GM23248 (cell line): Measurements from ENCODE around the gene IHH. TPM values are rescaled to one million over a fixed set of nuclear protein-coding genes. Genes with fewer than 3 reads are reported as not detected.

ENCODE experiments used
- DNase-seq: peaks from one replicate; pipeline ENCODE4 v3.0.0-alpha.2; 2015
- H2AFZ ChIP-seq: fragments of 200-600 bp; sonication (generic); 2 replicates; pipeline ENCODE4 v1.6.1; 2016; ENCODE audit warnings: antibody characterized with exemption
- H3F3A ChIP-seq: fragments of 200-600 bp; sonication (generic); 2 replicates; pipeline ENCODE4 v1.6.1; 2016; ENCODE audit warnings: mild to moderate bottlenecking, antibody characterized with exemption, mixed run types; ENCODE audit not compliant: insufficient read depth
- H3K27ac ChIP-seq: fragments of 200-600 bp; sonication (generic); 2 replicates; pipeline ENCODE4 v1.5.1; 2016; ENCODE audit warnings: mild to moderate bottlenecking
- H3K27me3 ChIP-seq: fragments of 200-600 bp; sonication (generic); replicated peaks from 2 replicates; pipeline ENCODE4 v1.6.1; 2016; ENCODE audit warnings: mild to moderate bottlenecking; ENCODE audit not compliant: insufficient read depth
- H3K36me3 ChIP-seq: fragments of 200-600 bp; sonication (generic); 2 replicates; pipeline ENCODE4 v1.6.1; 2016; ENCODE audit warnings: low read depth, mild to moderate bottlenecking
- H3K4me1 ChIP-seq: fragments of 200-600 bp; sonication (generic); 2 replicates; pipeline ENCODE4 v1.6.1; 2016; ENCODE audit warnings: mild to moderate bottlenecking; ENCODE audit not compliant: insufficient read depth
- H3K4me2 ChIP-seq: fragments of 200-600 bp; sonication (generic); one replicate; pipeline ENCODE4 v1.6.1; 2016; ENCODE audit warnings: mild to moderate bottlenecking; ENCODE audit not compliant: unreplicated experiment
- H3K4me3 ChIP-seq: fragments of 200-600 bp; sonication (generic); 2 replicates; pipeline ENCODE4 v1.5.1; 2016; ENCODE audit warnings: mild to moderate bottlenecking
- H3K79me2 ChIP-seq: fragments of 200-600 bp; sonication (generic); 2 replicates; pipeline ENCODE4 v1.6.1; 2016; ENCODE audit warnings: mild to moderate bottlenecking; ENCODE audit not compliant: insufficient read depth
- H3K9ac ChIP-seq: fragments of 200-600 bp; sonication (generic); 2 replicates; pipeline ENCODE4 v1.6.1; 2016; ENCODE audit warnings: mild to moderate bottlenecking
- H3K9me2 ChIP-seq: fragments of 200-600 bp; sonication (generic); 2 replicates; pipeline ENCODE4 v1.6.1; 2016; ENCODE audit warnings: mixed run types, mild to moderate bottlenecking, moderate library complexity; ENCODE audit not compliant: insufficient read depth
- H3K9me3 ChIP-seq: fragments of 200-600 bp; sonication (generic); one replicate; pipeline ENCODE4 v1.6.1; 2017; ENCODE audit warnings: low read depth
- H4K20me1 ChIP-seq: fragments of 200-600 bp; sonication (generic); 2 replicates; pipeline ENCODE4 v1.6.0; 2016; ENCODE audit not compliant: insufficient read depth
- EZH2 ChIP-seq: fragments of 200-600 bp; sonication (generic); IDR thresholded peaks from 2 replicates; pipeline ENCODE4 v1.6.1; 2018; ENCODE audit warnings: antibody characterized with exemption, mild to moderate bottlenecking; ENCODE audit not compliant: insufficient read depth, poor library complexity, severe bottlenecking
- EZH2phosphoT487 ChIP-seq: fragments of 200-600 bp; sonication (generic); IDR thresholded peaks from 2 replicates; pipeline ENCODE4 v1.6.1; 2018; ENCODE audit warnings: antibody characterized with exemption, moderate library complexity, mild to moderate bottlenecking, low read depth; ENCODE audit not compliant: insufficient read depth
- WGBS, 2 experiments: methylation state at CpG; one replicate each; pipeline ENCODE4 v1.1.6; 2015 to 2017; ENCODE audit warnings: low lambda C conversion rate in 2 of 2, low coverage in 1 of 2; ENCODE audit errors: missing lambda C conversion rate in 2 of 2; 5-methylcytosine and 5-hydroxymethylcytosine counted together
- in situ Hi-C: fragments of 300-500 bp; cut with MboI; formaldehyde crosslinking; loops from 2 replicates; pipeline ENCODE4 v1.15.0; 2020
- polyA plus RNA-seq: library from polyadenylated mRNA; unstranded; fragments of >200 nt; fragmentation: Nextera tagmentation; extraction: Ambion mirVana; gene quantifications from 2 replicates; pipeline ENCODE4 v1.2.1, GENCODE V29; 2016
- total RNA-seq: library from RNA; depleted of rRNA; stranded (reverse); fragments of >200 nt; shearing (Covaris generic); gene quantifications from 2 replicates; pipeline ENCODE4 v1.2.3, GENCODE V29; 2014

IHH gene
- total and polyA plus RNA-seq, 2 experiments from 2014 or later: not detected

- TF ChIP-seq EZH2phosphoT487 (no peak), EZH2 (no peak)
These were observed 1.4 kb upstream of the IHH start for GRCh38 chr2:219062081-219062480.

GRCh38 chr2:219059725-219060682 lies 717 bp downstream of the IHH start:
- Histone ChIP-seq H3K4me1 (peaks cover 6% of the 10 kb centered on the region; the same call in 1 of the 2 replicates), H3K36me3 (no peaks in the 10 kb centered on the region), H3K4me2 (peak overlapping the region; percentile 32), H3K79me2 (no peaks in the 10 kb centered on the region), H3K9me2 (no peaks in the 10 kb centered on the region), H2AFZ (no peak overlapping the region), H3F3A (no peaks in the 10 kb centered on the region), H3K4me3 (no peak overlapping the region), H3K27ac (no peak overlapping the region), H3K9me3 (no peaks in the 10 kb centered on the region), H3K27me3 (peaks cover 78% of the 10 kb centered on the region), H4K20me1 (no peaks in the 10 kb centered on the region), H3K9ac (no peak overlapping the region)
- in situ Hi-C loops: no loop called here
- WGBS, 2 experiments: 2 to 3% methylated on average over 50 to 57 of the region's 81 CpGs
- TF ChIP-seq EZH2 (peak; percentile 72), EZH2phosphoT487 (peak; percentile 2; the same call in 1 of the 2 replicates)
- peak; percentile 24 for DNase-seq

More at GRCh38 chr2:219062081-219062480, 1.4 kb upstream of the IHH start:
- H3K9ac ChIP-seq: no peak overlapping the region
- no peak overlapping the region for H3K4me3 ChIP-seq
- in situ Hi-C loops: no loop called here
- peaks cover 6% of the 10 kb centered on the region; the same call in 1 of the 2 replicates for H3K4me1 ChIP-seq
- no peaks in the 10 kb centered on the region for H3K9me2 ChIP-seq
- H2AFZ ChIP-seq: no peak overlapping the region
- 55 to 61% methylated on average over 6 of the region's 6 CpGs for whole genome bisulfite sequencing, 2 experiments
- no peak overlapping the region for H3K4me2 ChIP-seq
- no peaks in the 10 kb centered on the region for H4K20me1 ChIP-seq
- H3K79me2 ChIP-seq: no peaks in the 10 kb centered on the region
- H3K27me3 ChIP-seq: peaks cover 62% of the 10 kb centered on the region
- DNase-seq: no peak
- no peaks in the 10 kb centered on the region for H3K9me3 ChIP-seq
- no peaks in the 10 kb centered on the region for H3K36me3 ChIP-seq
- no peak overlapping the region for H3K27ac ChIP-seq
- H3F3A ChIP-seq: no peaks in the 10 kb centered on the region

- in situ Hi-C loops: no loop called here
- Histone ChIP-seq H3K4me3 (no peak overlapping the region), H3K79me2 (no peaks in the 10 kb centered on the region), H2AFZ (no peak overlapping the region), H3K9me2 (no peaks in the 10 kb centered on the region), H3K4me1 (peaks cover 6% of the 10 kb centered on the region; the same call in 1 of the 2 replicates), H3K9ac (no peak overlapping the region), H3K27ac (no peak overlapping the region), H3F3A (no peaks in the 10 kb centered on the region), H3K4me2 (peak overlapping the region; percentile 32), H4K20me1 (no peaks in the 10 kb centered on the region), H3K27me3 (peaks cover 78% of the 10 kb centered on the region), H3K36me3 (no peaks in the 10 kb centered on the region), H3K9me3 (no peaks in the 10 kb centered on the region)
- WGBS, 2 experiments: 1 to 2% methylated on average over 16 to 17 of the region's 17 CpGs
- peak; percentile 20 for DNase-seq
- TF ChIP-seq EZH2: peak; percentile 68
- TF ChIP-seq EZH2phosphoT487: peak; percentile 65; the same call in 1 of the 2 replicates
These were observed 1.4 kb downstream of the IHH start for GRCh38 chr2:219059375-219059724.

GRCh38 chr2:219058541-219059374 lies 2.0 kb downstream of the IHH start:
- TF ChIP-seq EZH2phosphoT487: peak; percentile 37; the same call in 1 of the 2 replicates
- TF ChIP-seq EZH2: peak; percentile 21
- no peaks in the 10 kb centered on the region for H3F3A ChIP-seq
- H3K9ac ChIP-seq: no peak overlapping the region
- H3K79me2 ChIP-seq: no peaks in the 10 kb centered on the region
- no peaks in the 10 kb centered on the region for H3K36me3 ChIP-seq
- peaks cover 6% of the 10 kb centered on the region; the same call in 1 of the 2 replicates for H3K4me1 ChIP-seq
- DNase-seq: peak; percentile 44
- no peaks in the 10 kb centered on the region for H4K20me1 ChIP-seq
- H2AFZ ChIP-seq: no peak overlapping the region
- no peaks in the 10 kb centered on the region for H3K9me2 ChIP-seq
- H3K27me3 ChIP-seq: peaks cover 78% of the 10 kb centered on the region
- no peak overlapping the region for H3K4me2 ChIP-seq
- in situ Hi-C loops: no loop called here
- no peak overlapping the region for H3K4me3 ChIP-seq
- H3K9me3 ChIP-seq: no peaks in the 10 kb centered on the region
- no peak overlapping the region for H3K27ac ChIP-seq
- 7% methylated on average over 38 to 42 of the region's 42 CpGs for WGBS, 2 experiments
